ENCODE results near the gene KCNQ5. TPM values are rescaled to one million over a fixed set of nuclear protein-coding genes. Genes with fewer than 3 reads are reported as not detected.
"Not testable (repeated sequence)": the region's sequence is repeated elsewhere in the genome, so short reads cannot be mapped to it uniquely, and the experiment has no call there.

KCNQ5 gene
- total RNA-seq, 4 donors from 2014 or later: 0.21 to 1.1 (median 0.59) TPM; not detected in 1

- WGBS, 2 donors: 92 to 97% methylated on average over 2 of the region's 2 CpGs
- DNase-seq (ENCODE audit: low spot score in 2 of 2): no peak
- Histone ChIP-seq H3K9me3 (peaks cover 0 to 5% (median 0%) of the 10 kb centered on the region in 4 donors), H3K36me3 (no peaks in the 10 kb centered on the region), H3K4me1 (no peaks in the 10 kb centered on the region), H3K27ac (no peak overlapping the region), H3K4me3 (no peak overlapping the region), H3K27me3 (no peaks in the 10 kb centered on the region)
- TF ChIP-seq POLR2A (IDR thresholded peaks at IDR 0.05): no peak
Observed at GRCh38 chr6:73216859-73217258, 595.0 kb downstream of the KCNQ5 start.

- DNase-seq (ENCODE audit: low spot score in 2 of 2): no peak
- H3K27ac ChIP-seq: no peak within 1 kb of the TSS
- H3K9me3 ChIP-seq: no peaks in the 10 kb centered on the region
- no peaks in the 10 kb centered on the region for H3K4me1 ChIP-seq
- no peak within 1 kb of the TSS for H3K4me3 ChIP-seq
- H3K36me3 ChIP-seq: no peaks in the 10 kb centered on the region
- H3K27me3 ChIP-seq: no peaks in the 10 kb centered on the region
- TF ChIP-seq CTCF (IDR thresholded peaks at IDR 0.05): no peak
- TF ChIP-seq POLR2A (IDR thresholded peaks at IDR 0.05): no peak
- TF ChIP-seq EP300 (IDR thresholded peaks at IDR 0.05): no peak
- 80 to 94% methylated on average over 4 of the region's 4 CpGs for WGBS, 2 donors
Observed at GRCh38 chr6:73225396-73225795, 603.5 kb downstream of the KCNQ5 start, which contains the start of gene KHDC1L. TSS of gene KHDC1L (minus strand) at chr6:73225496. CDS start at chr6:73225408, 88 bp downstream.

- Histone ChIP-seq H3K4me1 (no peaks in the 10 kb centered on the region), H3K36me3 (no peaks in the 10 kb centered on the region), H3K27ac (no peak overlapping the region), H3K9me3 (no peaks in the 10 kb centered on the region), H3K27me3 (no peaks in the 10 kb centered on the region), H3K4me3 (no peak overlapping the region)
- TF ChIP-seq CTCF (IDR thresholded peaks at IDR 0.05) (no peak), POLR2A (IDR thresholded peaks at IDR 0.05) (no peak), EP300 (IDR thresholded peaks at IDR 0.05) (no peak)
- WGBS, 2 donors: 88 to 93% methylated on average over 3 of the region's 3 CpGs
- DNase-seq (ENCODE audit: low spot score in 2 of 2): no peak
Observed at GRCh38 chr6:73227606-73228255, 605.9 kb downstream of the KCNQ5 start.

GRCh38 chr6:73231986-73232391 is 610.1 kb downstream of the KCNQ5 start:
- Histone ChIP-seq H3K4me1 (no peaks in the 10 kb centered on the region), H3K27ac (no peak overlapping the region), H3K36me3 (no peaks in the 10 kb centered on the region), H3K9me3 (no peaks in the 10 kb centered on the region), H3K27me3 (no peaks in the 10 kb centered on the region), H3K4me3 (no peak overlapping the region)
- WGBS, 2 donors: 37 to 55% methylated on average over 1 of the region's 1 CpG
- TF ChIP-seq CTCF (IDR thresholded peaks at IDR 0.05): no peak
- TF ChIP-seq EP300 (IDR thresholded peaks at IDR 0.05): no peak
- no peak for TF ChIP-seq POLR2A (IDR thresholded peaks at IDR 0.05)
- DNase-seq (ENCODE audit: low spot score in 2 of 2): no peak

- WGBS, 2 donors: 92 to 95% methylated on average over 6 of the region's 6 CpGs
- Histone ChIP-seq H3K36me3 (no peaks in the 10 kb centered on the region), H3K4me1 (no peaks in the 10 kb centered on the region), H3K27me3 (no peaks in the 10 kb centered on the region), H3K4me3 (no peak overlapping the region), H3K27ac (no peak overlapping the region), H3K9me3 (no peaks in the 10 kb centered on the region)
- TF ChIP-seq POLR2A (IDR thresholded peaks at IDR 0.05): no peak
- DNase-seq (ENCODE audit: low spot score in 2 of 2): no peak
Observed at GRCh38 chr6:73233048-73233447, 611.2 kb downstream of the KCNQ5 start.

GRCh38 chr6:73233971-73234370 is 612.1 kb downstream of the KCNQ5 start:
- not testable (repeated sequence) for DNase-seq (ENCODE audit: low spot score in 2 of 2); H3K27me3 ChIP-seq; H3K9me3 ChIP-seq; H3K4me1 ChIP-seq; H3K27ac ChIP-seq; H3K4me3 ChIP-seq; H3K36me3 ChIP-seq
- WGBS, 2 donors: 25 to 26% methylated on average over 3 of the region's 3 CpGs

- no peaks in the 10 kb centered on the region for H3K4me1 ChIP-seq
- 79 to 90% methylated on average over 1 of the region's 1 CpG for WGBS, 2 donors
- no peak overlapping the region for H3K4me3 ChIP-seq
- H3K36me3 ChIP-seq: no peaks in the 10 kb centered on the region
- no peaks in the 10 kb centered on the region for H3K27me3 ChIP-seq
- TF ChIP-seq CTCF (IDR thresholded peaks at IDR 0.05): no peak
- no peak for TF ChIP-seq POLR2A (IDR thresholded peaks at IDR 0.05)
- no peak for TF ChIP-seq EP300 (IDR thresholded peaks at IDR 0.05)
- no peak for DNase-seq (ENCODE audit: low spot score in 2 of 2)
- no peak overlapping the region for H3K27ac ChIP-seq
- H3K9me3 ChIP-seq: no peaks in the 10 kb centered on the region
Observed at GRCh38 chr6:73234733-73235132, 612.9 kb downstream of the KCNQ5 start.
